Measurements from ENCODE around the gene CPZ.

The CPZ gene

GRCh38 chr4:8655411-8656184, 63.0 kb downstream of the CPZ start:
- H3K9me3 Mint-ChIP-seq, result no peaks in the 10 kb centered on the region
- intact Hi-C loops (cut with micrococcal nuclease), result no loop called here
- no peaks in the 10 kb centered on the region for H3K4me1 Mint-ChIP-seq (ENCODE audit: low read depth)
- no peaks in the 10 kb centered on the region for H3K27me3 Mint-ChIP-seq
- H3K36me3 Mint-ChIP-seq (ENCODE audit: low read depth), result no peaks in the 10 kb centered on the region
- H3K4me3 Mint-ChIP-seq, result no peak overlapping the region
- H3K27ac Mint-ChIP-seq, result no peak overlapping the region

GRCh38 chr4:8656185-8656517, 63.6 kb downstream of the CPZ start:
- Mint-ChIP-seq H3K36me3 (ENCODE audit: low read depth) (no peaks in the 10 kb centered on the region), H3K4me3 (no peak overlapping the region), H3K4me1 (ENCODE audit: low read depth) (no peaks in the 10 kb centered on the region), H3K27ac (no peak overlapping the region), H3K27me3 (no peaks in the 10 kb centered on the region), H3K9me3 (no peaks in the 10 kb centered on the region)
- intact Hi-C loops (cut with micrococcal nuclease), result no loop called here

GRCh38 chr4:8656711-8657380, 64.3 kb downstream of the CPZ start:
- intact Hi-C loops (cut with micrococcal nuclease), result no loop called here
- Mint-ChIP-seq H3K4me1 (ENCODE audit: low read depth) (no peaks in the 10 kb centered on the region), H3K27ac (no peak overlapping the region)

GRCh38 chr4:8657381-8658088, 65.0 kb downstream of the CPZ start:
- no peaks in the 10 kb centered on the region for H3K27me3 Mint-ChIP-seq
- H3K4me1 Mint-ChIP-seq (ENCODE audit: low read depth), result no peaks in the 10 kb centered on the region
- intact Hi-C loops (cut with micrococcal nuclease), result no loop called here
- no peaks in the 10 kb centered on the region for H3K9me3 Mint-ChIP-seq
- no peak overlapping the region for H3K4me3 Mint-ChIP-seq
- H3K36me3 Mint-ChIP-seq (ENCODE audit: low read depth), result no peaks in the 10 kb centered on the region
- H3K27ac Mint-ChIP-seq, result no peak overlapping the region

More at GRCh38 chr4:8656711-8657380, 64.3 kb downstream of the CPZ start:
- Mint-ChIP-seq H3K4me3 (no peak overlapping the region), H3K36me3 (ENCODE audit: low read depth) (no peaks in the 10 kb centered on the region), H3K27me3 (no peaks in the 10 kb centered on the region), H3K9me3 (no peaks in the 10 kb centered on the region)

GRCh38 chr4:8662776-8663175, 70.2 kb downstream of the CPZ start:
- Mint-ChIP-seq H3K4me3 (no peak overlapping the region), H3K4me1 (ENCODE audit: low read depth) (no peaks in the 10 kb centered on the region), H3K36me3 (ENCODE audit: low read depth) (no peaks in the 10 kb centered on the region), H3K27me3 (no peaks in the 10 kb centered on the region), H3K9me3 (no peaks in the 10 kb centered on the region), H3K27ac (no peak overlapping the region)
- intact Hi-C loops (cut with micrococcal nuclease), result no loop called here

- Mint-ChIP-seq H3K27me3 (peaks cover 3% of the 10 kb centered on the region), H3K4me1 (ENCODE audit: low read depth) (no peaks in the 10 kb centered on the region), H3K36me3 (ENCODE audit: low read depth) (no peaks in the 10 kb centered on the region), H3K4me3 (no peak overlapping the region), H3K9me3 (no peaks in the 10 kb centered on the region), H3K27ac (no peak overlapping the region)
- intact Hi-C loops (cut with micrococcal nuclease), result no loop called here
These were observed 71.7 kb downstream of the CPZ start for GRCh38 chr4:8664031-8664805.

GRCh38 chr4:8664976-8665375, 72.4 kb downstream of the CPZ start:
- H3K27ac Mint-ChIP-seq, result no peak overlapping the region
- no peaks in the 10 kb centered on the region for H3K36me3 Mint-ChIP-seq (ENCODE audit: low read depth)
- peaks cover 3% of the 10 kb centered on the region for H3K27me3 Mint-ChIP-seq
- H3K4me3 Mint-ChIP-seq, result no peak overlapping the region
- intact Hi-C loops (cut with micrococcal nuclease), result no loop called here
- H3K4me1 Mint-ChIP-seq (ENCODE audit: low read depth), result no peaks in the 10 kb centered on the region
- H3K9me3 Mint-ChIP-seq, result no peaks in the 10 kb centered on the region

GRCh38 chr4:8665406-8666360, 73.1 kb downstream of the CPZ start:
- no peaks in the 10 kb centered on the region for H3K36me3 Mint-ChIP-seq (ENCODE audit: low read depth)
- no peaks in the 10 kb centered on the region for H3K9me3 Mint-ChIP-seq
- H3K27me3 Mint-ChIP-seq, result peaks cover 3% of the 10 kb centered on the region
- H3K4me3 Mint-ChIP-seq, result no peak overlapping the region
- intact Hi-C loops (cut with micrococcal nuclease), result no loop called here
- no peaks in the 10 kb centered on the region for H3K4me1 Mint-ChIP-seq (ENCODE audit: low read depth)
- H3K27ac Mint-ChIP-seq, result no peak overlapping the region

GRCh38 chr4:8666581-8666980, 74.0 kb downstream of the CPZ start:
- H3K27ac Mint-ChIP-seq, result no peak overlapping the region
- intact Hi-C loops (cut with micrococcal nuclease), result no loop called here

More at GRCh38 chr4:8666581-8666980, 74.0 kb downstream of the CPZ start:
- Mint-ChIP-seq H3K4me3 (no peak overlapping the region), H3K36me3 (ENCODE audit: low read depth) (no peaks in the 10 kb centered on the region), H3K9me3 (no peaks in the 10 kb centered on the region), H3K4me1 (ENCODE audit: low read depth) (no peaks in the 10 kb centered on the region), H3K27me3 (peaks cover 3% of the 10 kb centered on the region)

All from dendritic cell treated with granulocyte-macrophage colony-stimulating factor and Interleukin-4, amounts not matched to agents 40 ng/mL and 50 ng/mL, for 4 days (primary cell).